WTC11 (cell line): ENCODE measurements around the gene FRS2. TPM values are rescaled to one million over a fixed set of nuclear protein-coding genes. Genes with fewer than 3 reads are reported as not detected.
A peak's percentile ranks its signal among the peaks of the same experiment; 100 is the strongest.

Experiments
- ATAC-seq: fragments of 200-7000 bp; cut with Tn5 transposase; 2 replicates; pipeline ENCODE4 v1.10.0; 2021; ENCODE audit warnings: mild to moderate bottlenecking, moderate library complexity
- CTCF ChIA-PET: fragments of 300-600 bp; sonication (Branson Sonifier 250); formaldehyde crosslinking; loops from one replicate; lab custom pipeline; 2021; ENCODE audit warnings: antibody characterized with exemption; lab: Charles Lee
- POLR2A ChIA-PET: fragments of 350-600 bp; sonication (Branson Sonifier 250); formaldehyde crosslinking; loops from one replicate; lab custom pipeline; 2021; ENCODE audit warnings: antibody characterized with exemption; lab: Charles Lee
- DNase-seq: peaks from one replicate; pipeline ENCODE4 v3.0.0; 2021; ENCODE audit warnings: low spot score
- H3K27ac Mint-ChIP-seq: 2 replicates; pipeline ENCODE4 v1.8.0; 2021; ENCODE audit warnings: mixed read lengths
- H3K27me3 Mint-ChIP-seq: 2 replicates; pipeline ENCODE4 v1.8.0; 2021; ENCODE audit warnings: low read depth, mild to moderate bottlenecking, moderate library complexity, mixed read lengths
- H3K36me3 Mint-ChIP-seq: 2 replicates; pipeline ENCODE4 v1.8.0; 2021; ENCODE audit warnings: mixed read lengths
- H3K4me1 Mint-ChIP-seq: 2 replicates; pipeline ENCODE4 v1.8.0; 2022; ENCODE audit warnings: mixed read lengths
- H3K4me3 Mint-ChIP-seq: 2 replicates; pipeline ENCODE4 v1.8.0; 2021; ENCODE audit warnings: mild to moderate bottlenecking, moderate library complexity, mixed read lengths
- H3K9me3 Mint-ChIP-seq: 2 replicates; pipeline ENCODE4 v1.8.0; 2021; ENCODE audit warnings: mixed read lengths
- AFF4 ChIP-seq: sonication (generic); formaldehyde crosslinking; IDR thresholded peaks from 2 replicates; pipeline ENCODE4 v1.8.1; 2023; ENCODE audit warnings: mild to moderate bottlenecking, missing genetic modification reagents, borderline replicate concordance
- CREM ChIP-seq: sonication (generic); formaldehyde crosslinking; IDR thresholded peaks from 2 replicates; pipeline ENCODE4 v1.8.1; 2022; ENCODE audit warnings: mild to moderate bottlenecking, missing genetic modification reagents, moderate library complexity
- ETV6 ChIP-seq: sonication (generic); formaldehyde crosslinking; IDR thresholded peaks from 2 replicates; pipeline ENCODE4 v1.8.1; 2022; ENCODE audit warnings: mild to moderate bottlenecking, missing genetic modification reagents
- FOXJ3 ChIP-seq: sonication (generic); formaldehyde crosslinking; IDR thresholded peaks from 2 replicates; pipeline ENCODE4 v1.9.0; 2021; ENCODE audit warnings: missing genetic modification reagents, mild to moderate bottlenecking, borderline replicate concordance
- FOXP4 ChIP-seq: sonication (generic); formaldehyde crosslinking; IDR thresholded peaks from 2 replicates; pipeline ENCODE4 v1.8.0; 2022; ENCODE audit warnings: mild to moderate bottlenecking, missing genetic modification reagents
- GTF2I ChIP-seq: fragments of 250-450 bp; sonication (Bioruptor Pico); conservative IDR thresholded peaks from 2 replicates; pipeline ENCODE4 v1.4.0; 2021; ENCODE audit warnings: mild to moderate bottlenecking
- MYBL2 ChIP-seq: sonication (generic); formaldehyde crosslinking; IDR thresholded peaks from 2 replicates; pipeline ENCODE4 v1.8.1; 2023; ENCODE audit warnings: mild to moderate bottlenecking, moderate library complexity, missing genetic modification reagents
- PRDM15 ChIP-seq: sonication (generic); formaldehyde crosslinking; IDR thresholded peaks from 2 replicates; pipeline ENCODE4 v1.8.0; 2022; ENCODE audit warnings: missing genetic modification reagents
- ZNF512 ChIP-seq: sonication (generic); formaldehyde crosslinking; IDR thresholded peaks from 2 replicates; pipeline ENCODE4 v1.8.1; 2022; ENCODE audit warnings: missing genetic modification reagents, borderline replicate concordance
- total RNA-seq: library from RNA; stranded (reverse); gene quantifications from 3 replicates; pipeline ENCODE4 v1.2.3, GENCODE V29; 2021
- TF ChIP-seq, protein P1 (sequence below): sonication (generic); formaldehyde crosslinking; IDR thresholded peaks from 2 replicates; pipeline ENCODE4 v1.8.1; 2023; ENCODE audit warnings: mild to moderate bottlenecking, missing genetic modification reagents
- TF ChIP-seq, protein P2 (sequence below): fragments of 250-450 bp; sonication (Bioruptor Pico); IDR thresholded peaks from 2 replicates; pipeline ENCODE4 v2.1.2; 2022; ENCODE audit warnings: mild to moderate bottlenecking, moderate library complexity
- TF ChIP-seq, protein P3 (sequence below): fragments of 250-450 bp; sonication (Bioruptor Pico); IDR thresholded peaks from 2 replicates; pipeline ENCODE4 v1.9.0; 2021; ENCODE audit warnings: mild to moderate bottlenecking
- TF ChIP-seq, protein P4 (sequence below): sonication (generic); formaldehyde crosslinking; IDR thresholded peaks from 2 replicates; pipeline ENCODE4 v1.8.0; 2022; ENCODE audit warnings: mild to moderate bottlenecking, missing genetic modification reagents
- TF ChIP-seq, protein P5 (sequence below): sonication (generic); formaldehyde crosslinking; IDR thresholded peaks from 2 replicates; pipeline ENCODE4 v1.8.1; 2022; ENCODE audit warnings: mild to moderate bottlenecking, moderate library complexity, missing genetic modification reagents
- TF ChIP-seq, protein P6 (sequence below): sonication (generic); formaldehyde crosslinking; IDR thresholded peaks from 2 replicates; pipeline ENCODE4 v1.8.1; 2023; ENCODE audit warnings: mild to moderate bottlenecking, moderate library complexity, missing genetic modification reagents
- TF ChIP-seq, protein P7 (sequence below): sonication (generic); formaldehyde crosslinking; IDR thresholded peaks from 2 replicates; pipeline ENCODE4 v1.8.0; 2023; ENCODE audit warnings: missing genetic modification reagents

FRS2 gene
- total RNA-seq, 1 experiment from 2014 or later, result 26.1 TPM

- no peak for TF ChIP-seq GTF2I (CRISPR knock-in tag)
- TF ChIP-seq MYBL2 (CRISPR knock-in tag), result no peak
Measured at GRCh38 chr12:69529021-69529420, 58.8 kb downstream of the FRS2 start (continued).

GRCh38 chr12:69533844-69534243, 63.7 kb downstream of the FRS2 start:
- no peak overlapping the region for H3K4me3 Mint-ChIP-seq
- POLR2A ChIA-PET, result no interaction called here
- TF ChIP-seq, protein P1, sequence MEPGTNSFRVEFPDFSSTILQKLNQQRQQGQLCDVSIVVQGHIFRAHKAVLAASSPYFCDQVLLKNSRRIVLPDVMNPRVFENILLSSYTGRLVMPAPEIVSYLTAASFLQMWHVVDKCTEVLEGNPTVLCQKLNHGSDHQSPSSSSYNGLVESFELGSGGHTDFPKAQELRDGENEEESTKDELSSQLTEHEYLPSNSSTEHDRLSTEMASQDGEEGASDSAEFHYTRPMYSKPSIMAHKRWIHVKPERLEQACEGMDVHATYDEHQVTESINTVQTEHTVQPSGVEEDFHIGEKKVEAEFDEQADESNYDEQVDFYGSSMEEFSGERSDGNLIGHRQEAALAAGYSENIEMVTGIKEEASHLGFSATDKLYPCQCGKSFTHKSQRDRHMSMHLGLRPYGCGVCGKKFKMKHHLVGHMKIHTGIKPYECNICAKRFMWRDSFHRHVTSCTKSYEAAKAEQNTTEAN (CRISPR knock-in tag), result no peak
- TF ChIP-seq FOXP4 (CRISPR knock-in tag), result no peak
- no peak for TF ChIP-seq CREM (CRISPR knock-in tag)
- TF ChIP-seq, protein P2, sequence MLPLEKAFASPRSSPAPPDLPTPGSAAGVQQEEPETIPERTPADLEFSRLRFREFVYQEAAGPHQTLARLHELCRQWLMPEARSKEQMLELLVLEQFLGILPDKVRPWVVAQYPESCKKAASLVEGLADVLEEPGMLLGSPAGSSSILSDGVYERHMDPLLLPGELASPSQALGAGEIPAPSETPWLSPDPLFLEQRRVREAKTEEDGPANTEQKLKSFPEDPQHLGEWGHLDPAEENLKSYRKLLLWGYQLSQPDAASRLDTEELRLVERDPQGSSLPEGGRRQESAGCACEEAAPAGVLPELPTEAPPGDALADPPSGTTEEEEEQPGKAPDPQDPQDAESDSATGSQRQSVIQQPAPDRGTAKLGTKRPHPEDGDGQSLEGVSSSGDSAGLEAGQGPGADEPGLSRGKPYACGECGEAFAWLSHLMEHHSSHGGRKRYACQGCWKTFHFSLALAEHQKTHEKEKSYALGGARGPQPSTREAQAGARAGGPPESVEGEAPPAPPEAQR (CRISPR knock-in tag), result no peak
- no peak for TF ChIP-seq ZNF512 (CRISPR knock-in tag)
- TF ChIP-seq, protein P3, sequence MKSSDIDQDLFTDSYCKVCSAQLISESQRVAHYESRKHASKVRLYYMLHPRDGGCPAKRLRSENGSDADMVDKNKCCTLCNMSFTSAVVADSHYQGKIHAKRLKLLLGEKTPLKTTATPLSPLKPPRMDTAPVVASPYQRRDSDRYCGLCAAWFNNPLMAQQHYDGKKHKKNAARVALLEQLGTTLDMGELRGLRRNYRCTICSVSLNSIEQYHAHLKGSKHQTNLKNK (CRISPR knock-in tag), result no peak
- no peak for TF ChIP-seq MYBL2 (CRISPR knock-in tag)
- TF ChIP-seq, protein P4, sequence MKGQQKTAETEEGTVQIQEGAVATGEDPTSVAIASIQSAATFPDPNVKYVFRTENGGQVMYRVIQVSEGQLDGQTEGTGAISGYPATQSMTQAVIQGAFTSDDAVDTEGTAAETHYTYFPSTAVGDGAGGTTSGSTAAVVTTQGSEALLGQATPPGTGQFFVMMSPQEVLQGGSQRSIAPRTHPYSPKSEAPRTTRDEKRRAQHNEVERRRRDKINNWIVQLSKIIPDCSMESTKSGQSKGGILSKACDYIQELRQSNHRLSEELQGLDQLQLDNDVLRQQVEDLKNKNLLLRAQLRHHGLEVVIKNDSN, result no peak
- TF ChIP-seq PRDM15 (CRISPR knock-in tag), result no peak
- TF ChIP-seq, protein P5, sequence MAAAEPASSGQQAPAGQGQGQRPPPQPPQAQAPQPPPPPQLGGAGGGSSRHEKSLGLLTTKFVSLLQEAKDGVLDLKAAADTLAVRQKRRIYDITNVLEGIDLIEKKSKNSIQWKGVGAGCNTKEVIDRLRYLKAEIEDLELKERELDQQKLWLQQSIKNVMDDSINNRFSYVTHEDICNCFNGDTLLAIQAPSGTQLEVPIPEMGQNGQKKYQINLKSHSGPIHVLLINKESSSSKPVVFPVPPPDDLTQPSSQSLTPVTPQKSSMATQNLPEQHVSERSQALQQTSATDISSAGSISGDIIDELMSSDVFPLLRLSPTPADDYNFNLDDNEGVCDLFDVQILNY (CRISPR knock-in tag), result no peak
- TF ChIP-seq, protein P6, sequence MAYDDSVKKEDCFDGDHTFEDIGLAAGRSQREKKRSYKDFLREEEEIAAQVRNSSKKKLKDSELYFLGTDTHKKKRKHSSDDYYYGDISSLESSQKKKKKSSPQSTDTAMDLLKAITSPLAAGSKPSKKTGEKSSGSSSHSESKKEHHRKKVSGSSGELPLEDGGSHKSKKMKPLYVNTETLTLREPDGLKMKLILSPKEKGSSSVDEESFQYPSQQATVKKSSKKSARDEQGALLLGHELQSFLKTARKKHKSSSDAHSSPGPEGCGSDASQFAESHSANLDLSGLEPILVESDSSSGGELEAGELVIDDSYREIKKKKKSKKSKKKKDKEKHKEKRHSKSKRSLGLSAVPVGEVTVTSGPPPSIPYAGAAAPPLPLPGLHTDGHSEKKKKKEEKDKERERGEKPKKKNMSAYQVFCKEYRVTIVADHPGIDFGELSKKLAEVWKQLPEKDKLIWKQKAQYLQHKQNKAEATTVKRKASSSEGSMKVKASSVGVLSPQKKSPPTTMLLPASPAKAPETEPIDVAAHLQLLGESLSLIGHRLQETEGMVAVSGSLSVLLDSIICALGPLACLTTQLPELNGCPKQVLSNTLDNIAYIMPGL (CRISPR knock-in tag), result no peak
- no peak for TF ChIP-seq ETV6 (CRISPR knock-in tag)
- TF ChIP-seq AFF4 (CRISPR knock-in tag), result no peak
- TF ChIP-seq, protein P7, sequence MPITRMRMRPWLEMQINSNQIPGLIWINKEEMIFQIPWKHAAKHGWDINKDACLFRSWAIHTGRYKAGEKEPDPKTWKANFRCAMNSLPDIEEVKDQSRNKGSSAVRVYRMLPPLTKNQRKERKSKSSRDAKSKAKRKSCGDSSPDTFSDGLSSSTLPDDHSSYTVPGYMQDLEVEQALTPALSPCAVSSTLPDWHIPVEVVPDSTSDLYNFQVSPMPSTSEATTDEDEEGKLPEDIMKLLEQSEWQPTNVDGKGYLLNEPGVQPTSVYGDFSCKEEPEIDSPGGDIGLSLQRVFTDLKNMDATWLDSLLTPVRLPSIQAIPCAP (CRISPR knock-in tag), result no peak
- no peak for TF ChIP-seq FOXJ3 (CRISPR knock-in tag)
- TF ChIP-seq, all 79 proteins: peak for 0
- CTCF ChIA-PET, result interaction anchor here (0.5 to 1.2 kb wide), 3 partner anchors 32 to 292 kb away, joined by 3 to 5 read pairs (median 3); no protein-coding TSS in a partner anchor
- ATAC-seq, result no peak
- Mint-ChIP-seq H3K9me3 (no peaks in the 10 kb centered on the region), H3K36me3 (0 out of 2 replicates have a peak, but pooled peaks cover 3% of the 10 kb centered on the region), H3K27ac (peak overlapping the region; percentile 87), H3K4me1 (peaks cover 24% of the 10 kb centered on the region), H3K27me3 (no peaks in the 10 kb centered on the region)
- DNase-seq, result no peak
